ENCODE results near the gene TMEM132A.

DNA sequence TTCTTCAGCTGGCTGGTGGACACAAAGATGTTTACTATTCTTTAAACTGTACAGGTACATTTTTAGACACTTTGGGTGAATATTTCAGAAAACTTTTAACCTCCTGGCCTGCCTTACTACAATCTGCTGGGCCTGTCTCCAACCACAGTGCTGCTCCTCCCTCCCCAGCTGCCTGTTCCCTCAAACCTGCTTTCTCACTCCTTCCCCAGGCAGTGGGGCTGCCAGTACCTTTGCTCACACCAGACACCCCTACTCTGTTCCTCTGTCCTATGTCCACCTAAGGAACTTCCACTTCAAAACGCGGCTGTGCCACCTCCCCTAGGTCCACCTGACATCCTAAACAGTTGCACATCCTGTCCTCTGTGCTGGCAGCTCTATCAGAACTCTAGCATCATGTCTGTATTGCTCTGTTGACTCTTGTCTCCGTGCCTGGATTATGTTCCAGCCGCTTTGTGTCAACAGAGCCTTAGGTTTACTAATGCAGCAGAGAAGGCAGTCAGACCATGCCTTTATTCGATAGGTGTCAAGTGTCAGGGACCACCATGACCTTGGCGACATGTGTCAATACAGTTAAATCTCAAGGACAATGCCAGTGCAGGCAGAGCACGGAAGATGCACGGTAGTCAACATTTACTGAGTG, 43.5 kb upstream of the TMEM132A start:
- TF ChIP-seq, protein P1, sequence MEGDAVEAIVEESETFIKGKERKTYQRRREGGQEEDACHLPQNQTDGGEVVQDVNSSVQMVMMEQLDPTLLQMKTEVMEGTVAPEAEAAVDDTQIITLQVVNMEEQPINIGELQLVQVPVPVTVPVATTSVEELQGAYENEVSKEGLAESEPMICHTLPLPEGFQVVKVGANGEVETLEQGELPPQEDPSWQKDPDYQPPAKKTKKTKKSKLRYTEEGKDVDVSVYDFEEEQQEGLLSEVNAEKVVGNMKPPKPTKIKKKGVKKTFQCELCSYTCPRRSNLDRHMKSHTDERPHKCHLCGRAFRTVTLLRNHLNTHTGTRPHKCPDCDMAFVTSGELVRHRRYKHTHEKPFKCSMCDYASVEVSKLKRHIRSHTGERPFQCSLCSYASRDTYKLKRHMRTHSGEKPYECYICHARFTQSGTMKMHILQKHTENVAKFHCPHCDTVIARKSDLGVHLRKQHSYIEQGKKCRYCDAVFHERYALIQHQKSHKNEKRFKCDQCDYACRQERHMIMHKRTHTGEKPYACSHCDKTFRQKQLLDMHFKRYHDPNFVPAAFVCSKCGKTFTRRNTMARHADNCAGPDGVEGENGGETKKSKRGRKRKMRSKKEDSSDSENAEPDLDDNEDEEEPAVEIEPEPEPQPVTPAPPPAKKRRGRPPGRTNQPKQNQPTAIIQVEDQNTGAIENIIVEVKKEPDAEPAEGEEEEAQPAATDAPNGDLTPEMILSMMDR (IDR thresholded peaks at IDR 0.05) = no peak
- TF ChIP-seq POLR2A (IDR thresholded peaks at IDR 0.05) (no peak), POLR2AphosphoS5 (IDR thresholded peaks at IDR 0.05) (no peak), EP300 (IDR thresholded peaks at IDR 0.05; ENCODE audit: low read depth) (no peak)

Measured in transverse colon (tissue), 4 donors.